NCI-H82 treated with DMSO at 0.1 percent for 48 hours (cell line): ENCODE results near the gene ZDHHC19.
"Not testable (repeated sequence)": the region's sequence is repeated elsewhere in the genome, so short reads cannot be mapped to it uniquely, and the experiment has no call there.

Experiments
- DNase-seq: peaks from one replicate; lab custom pipeline; 2025; ENCODE audit not compliant: unreplicated experiment; lab: John Stamatoyannopoulos, UW

Gene ZDHHC19

DNA sequence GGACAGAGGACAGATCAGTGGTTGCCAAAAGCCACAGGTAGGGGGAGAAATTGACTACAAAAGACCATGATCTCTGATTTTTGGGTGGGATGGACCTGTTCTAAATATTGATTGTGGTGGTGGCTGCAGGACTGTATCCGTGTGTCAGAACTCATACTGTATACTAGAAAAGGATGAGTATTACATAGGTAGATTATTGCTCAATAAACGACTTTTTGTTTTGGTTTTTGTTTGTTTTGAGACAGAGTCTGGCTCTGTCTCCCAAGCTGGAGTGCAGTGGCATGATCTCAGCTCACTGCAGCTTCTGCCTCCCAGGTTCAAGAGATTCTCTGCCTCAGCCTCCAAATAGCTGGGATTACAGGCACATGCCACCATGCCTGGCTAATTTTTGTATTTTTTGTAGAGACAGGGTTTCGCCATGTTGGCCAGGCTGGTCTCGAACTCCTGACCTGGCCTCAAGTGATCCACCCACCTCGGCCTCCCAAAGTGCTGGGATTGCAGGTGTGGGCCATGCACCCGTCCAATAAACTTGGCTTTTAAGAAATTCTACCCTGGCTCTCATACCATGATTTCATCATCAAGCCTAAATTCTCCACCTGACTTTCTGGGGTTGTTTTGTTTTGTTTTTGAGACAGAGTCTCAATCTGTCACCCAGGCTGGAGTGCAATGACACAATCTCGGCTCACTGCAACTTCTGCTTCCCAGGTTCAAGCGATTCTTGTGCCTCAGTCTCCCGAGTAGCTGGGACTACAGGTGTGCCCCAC lies 5.6 kb downstream of the ZDHHC19 start:
- not testable (repeated sequence) for DNase-seq

DNA sequence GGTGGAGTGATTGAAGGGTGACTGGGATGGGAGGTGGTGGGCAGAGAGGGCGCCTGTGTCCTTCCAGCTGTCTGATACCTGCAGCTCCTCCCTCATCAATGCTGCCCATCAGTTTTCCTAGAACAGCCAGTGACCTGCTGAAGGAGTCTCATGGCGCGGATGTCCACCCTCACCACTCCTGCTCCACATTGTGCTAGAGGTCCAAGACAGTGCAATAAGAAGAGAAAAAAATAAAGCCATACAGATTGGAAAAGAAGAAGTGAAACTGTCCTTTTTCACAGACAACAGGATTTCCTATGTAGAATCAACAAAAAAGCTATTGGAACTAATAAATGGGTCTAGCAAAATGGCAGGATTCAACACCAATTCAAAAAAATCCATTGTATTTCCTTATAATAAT lies 7.4 kb downstream of the ZDHHC19 start:
- DNase-seq = no peak

DNA sequence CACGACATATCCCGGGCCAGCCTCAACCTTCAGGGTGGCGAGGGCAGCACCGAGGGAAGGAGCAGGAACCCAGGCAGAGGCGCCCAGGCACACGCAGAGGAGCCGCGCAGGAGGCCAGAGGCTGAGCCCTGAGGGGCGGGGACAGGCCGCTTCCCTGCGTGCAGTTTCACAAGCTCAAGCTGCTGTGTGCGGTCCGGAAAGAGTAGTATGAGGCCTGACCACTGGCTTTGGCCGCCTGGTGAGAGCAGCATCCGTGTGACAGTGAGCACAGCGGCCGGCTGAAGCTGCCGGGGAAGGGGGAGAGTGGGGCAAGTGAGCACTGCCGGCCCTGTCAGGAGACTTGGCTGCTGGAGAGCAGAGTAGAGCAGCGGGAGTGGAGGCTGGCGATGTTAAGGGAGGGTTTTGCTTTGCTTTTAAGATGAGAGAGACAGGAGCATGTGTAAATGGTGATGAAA lies 8.7 kb downstream of the ZDHHC19 start:
- no peak for DNase-seq

DNA sequence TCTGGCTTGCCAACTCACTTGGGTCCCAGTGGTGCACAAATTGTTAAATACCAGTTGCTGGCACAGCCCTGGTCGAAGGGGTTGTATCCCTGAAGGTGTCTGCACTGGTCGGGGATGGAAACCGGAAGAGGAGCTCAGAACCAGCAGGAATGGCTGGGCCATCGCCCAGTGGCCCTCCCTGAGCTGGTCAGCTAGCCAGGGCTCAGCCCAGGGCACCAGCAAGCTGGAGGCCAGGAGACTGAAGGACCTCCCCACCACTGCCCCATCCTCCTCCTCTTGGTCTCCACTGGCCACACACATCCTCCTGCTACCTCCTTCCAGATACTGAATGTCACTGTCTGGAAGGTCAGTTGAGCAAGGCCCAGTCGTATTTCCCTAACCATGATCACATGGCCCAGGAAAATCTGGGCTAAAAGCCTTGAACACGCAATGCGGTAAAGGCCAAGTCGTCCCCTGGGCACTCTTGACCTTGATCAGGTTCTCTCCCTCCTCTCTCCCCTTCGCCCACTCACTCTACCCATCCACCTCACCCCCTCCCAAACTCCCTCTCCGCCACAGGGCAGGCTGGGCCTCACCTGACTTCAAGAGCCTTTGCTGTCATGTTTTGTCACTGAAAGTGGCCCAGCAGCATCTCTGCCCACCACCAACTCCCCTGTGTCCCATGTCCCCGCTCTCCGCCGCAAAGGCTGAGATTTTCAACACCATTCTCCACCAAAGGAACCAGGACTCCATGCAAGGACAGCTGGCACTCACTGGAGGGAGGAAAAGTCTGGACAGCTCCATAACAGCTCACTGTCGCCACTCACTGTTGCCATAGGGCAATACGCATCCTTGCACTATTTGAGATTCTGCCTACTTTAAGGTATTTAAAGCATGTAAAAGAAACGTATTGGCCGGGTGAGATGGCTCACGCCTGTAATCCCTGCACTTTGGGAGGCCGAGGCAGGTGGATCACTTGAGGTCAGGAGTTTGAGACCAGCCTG lies 12.1 kb downstream of the ZDHHC19 start:
- DNase-seq = no peak

DNA sequence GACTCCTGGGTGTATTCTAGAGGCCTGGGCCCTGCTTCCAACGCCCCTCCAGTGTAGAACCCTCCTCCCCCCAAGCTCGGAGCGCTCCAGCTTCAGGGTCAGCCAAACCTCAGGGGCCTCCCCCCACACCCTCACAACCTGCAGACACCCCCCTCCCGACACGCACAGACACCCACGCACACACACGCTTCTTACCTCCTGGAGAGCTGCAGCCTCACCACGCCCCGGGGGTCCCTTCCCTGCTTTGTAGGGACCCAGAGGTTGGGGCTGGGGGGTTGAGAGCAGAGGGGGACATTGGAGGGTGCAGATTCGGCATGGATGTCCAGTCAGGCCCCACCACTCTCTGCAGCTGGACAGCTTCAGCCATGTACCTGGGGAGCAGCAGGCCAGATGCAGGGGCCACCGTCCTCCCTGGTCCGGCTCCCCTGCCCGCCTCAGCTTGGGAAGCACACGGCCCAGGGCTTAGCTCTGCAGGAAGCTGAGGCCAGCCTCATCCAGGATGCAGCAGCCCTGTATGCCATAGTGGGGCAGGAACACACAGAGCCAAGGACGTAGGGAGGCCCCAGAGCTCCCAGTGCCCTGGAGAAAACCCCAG lies 13.0 kb downstream of the ZDHHC19 start:
- DNase-seq = no peak

DNA sequence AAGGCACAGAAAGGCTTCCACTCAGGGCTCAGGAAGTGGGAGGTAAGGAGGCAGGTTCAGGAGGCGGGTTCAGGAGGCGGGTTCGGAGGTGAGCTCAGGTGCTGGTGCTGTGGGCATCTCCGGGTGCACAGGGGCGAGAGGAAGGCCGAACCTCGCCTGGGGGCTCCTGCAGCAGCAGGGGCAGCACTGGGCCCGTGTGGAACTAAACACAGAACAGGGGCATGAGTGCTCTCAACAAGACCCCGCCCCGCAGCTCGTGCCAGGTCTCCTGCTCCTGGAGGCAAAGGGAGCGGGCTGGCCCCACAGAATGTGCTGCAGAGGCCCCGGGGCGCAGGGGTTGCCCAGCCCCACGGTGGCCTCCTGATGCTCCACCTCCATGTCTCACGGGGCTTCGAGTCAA lies 13.7 kb downstream of the ZDHHC19 start:
- no peak for DNase-seq

DNA sequence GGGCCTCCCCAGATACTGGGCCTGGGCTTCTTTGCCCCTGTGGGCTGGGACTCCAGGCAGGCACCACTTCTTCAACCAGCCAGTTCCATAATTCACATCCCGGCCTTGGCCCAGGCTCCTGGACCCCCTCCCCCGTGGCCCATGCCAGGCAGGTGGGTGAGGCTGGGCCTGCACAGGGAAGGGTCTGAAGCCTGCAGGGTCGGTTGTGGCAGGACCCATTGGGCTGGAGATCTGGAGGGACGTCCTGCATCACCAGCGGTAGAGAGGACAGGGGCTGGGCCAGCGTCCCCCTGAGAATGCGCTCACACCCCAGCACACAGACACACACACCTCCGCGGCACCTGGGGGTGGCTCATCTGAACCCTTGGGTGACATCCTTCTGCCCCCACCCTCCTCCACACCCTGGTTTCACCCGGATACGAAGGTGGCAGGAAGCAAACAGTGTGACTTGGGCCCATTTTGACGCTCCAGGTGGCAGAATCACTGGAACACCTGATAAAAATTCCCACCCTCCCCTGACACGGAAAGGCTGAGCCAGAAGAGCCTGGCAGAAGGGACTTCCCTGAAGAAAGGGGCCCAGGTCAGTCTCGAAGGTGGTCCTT lies 15.4 kb downstream of the ZDHHC19 start:
- DNase-seq = no peak

DNA sequence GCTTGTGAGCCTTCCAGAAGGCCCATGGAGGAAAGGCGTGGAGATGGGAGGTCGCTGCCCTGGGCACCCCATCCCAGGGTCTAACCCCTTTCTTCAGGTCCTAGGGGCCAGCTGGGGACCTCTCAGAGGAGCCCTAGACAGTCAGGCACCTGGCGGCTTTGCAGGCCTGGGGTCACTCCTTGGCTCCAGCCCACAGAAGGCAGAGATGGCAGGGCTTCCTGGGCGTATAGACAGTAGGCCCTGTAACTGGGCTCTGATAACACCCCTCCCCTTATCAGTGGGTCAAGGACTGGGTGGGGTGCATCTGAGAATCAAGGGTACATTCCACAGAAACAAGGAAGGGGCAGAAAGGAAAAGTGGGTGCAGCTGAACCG lies 16.7 kb downstream of the ZDHHC19 start:
- DNase-seq = no peak

DNA sequence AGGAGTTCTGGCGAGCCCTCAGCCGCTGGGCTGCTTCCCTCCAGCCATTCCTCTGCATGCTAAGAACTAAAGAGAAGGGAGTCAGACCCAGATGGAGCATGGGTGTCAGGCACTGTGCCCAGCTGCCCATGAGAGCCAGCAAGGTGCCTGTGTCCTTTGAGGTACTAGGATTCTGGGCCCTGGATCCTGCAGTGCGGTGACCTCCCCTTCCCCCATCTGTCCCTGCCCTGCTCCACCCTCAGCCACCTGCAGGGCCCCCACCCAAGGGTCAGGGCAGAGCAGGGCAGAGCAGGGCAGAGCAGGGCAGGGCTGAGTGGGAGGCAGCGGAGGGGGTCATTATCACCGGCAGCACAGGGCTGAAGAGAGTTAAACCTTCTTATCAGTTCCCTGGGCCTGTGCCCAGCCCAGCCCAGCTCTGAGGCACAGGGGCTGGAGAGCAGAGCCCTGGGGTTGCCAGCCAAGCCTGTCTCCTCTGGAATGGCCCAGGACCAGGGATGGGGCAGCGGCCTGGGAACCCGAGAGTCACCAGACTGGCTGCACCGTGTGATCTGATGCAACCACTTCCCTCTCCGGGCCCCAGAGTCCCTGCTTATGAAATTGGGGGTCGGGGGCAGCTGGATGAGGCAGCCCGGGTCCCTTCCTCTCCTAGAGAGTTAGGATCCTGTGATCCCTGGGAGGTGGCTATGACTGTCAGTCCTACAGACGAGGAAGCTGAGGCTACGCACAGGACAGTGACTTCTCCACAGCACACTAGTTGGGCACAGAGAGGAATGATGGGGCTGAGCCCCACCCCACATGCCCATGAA lies 17.3 kb downstream of the ZDHHC19 start:
- no peak for DNase-seq

DNA sequence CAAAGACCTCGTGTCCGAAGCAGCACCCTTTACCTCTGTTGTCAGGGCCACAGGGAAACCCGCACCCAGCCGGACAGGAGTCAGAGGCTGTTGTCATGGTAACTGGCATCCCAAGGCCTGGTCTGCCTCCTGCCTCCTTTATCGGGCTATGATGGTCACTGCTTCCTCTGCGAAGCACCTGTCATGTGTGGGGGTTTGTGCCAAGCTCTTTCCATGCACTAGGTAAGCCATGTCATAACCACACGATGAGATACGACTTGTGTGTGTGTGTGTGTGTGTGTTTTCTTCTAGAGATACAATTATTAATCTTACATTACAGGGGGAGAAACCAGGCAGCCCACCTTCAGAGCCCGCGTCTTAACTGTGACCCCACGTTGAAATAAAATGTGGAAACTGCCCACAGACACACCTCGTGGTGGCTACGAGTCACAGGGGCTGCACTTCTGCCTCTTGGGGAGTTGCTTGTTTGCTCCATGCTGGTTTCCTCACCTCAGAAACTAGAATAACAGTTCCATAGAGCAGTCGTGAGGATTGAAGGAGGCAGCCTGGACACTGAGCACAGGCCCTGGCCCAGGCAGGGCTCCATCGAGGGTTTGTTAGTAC lies 18.0 kb downstream of the ZDHHC19 start:
- no peak for DNase-seq

DNA sequence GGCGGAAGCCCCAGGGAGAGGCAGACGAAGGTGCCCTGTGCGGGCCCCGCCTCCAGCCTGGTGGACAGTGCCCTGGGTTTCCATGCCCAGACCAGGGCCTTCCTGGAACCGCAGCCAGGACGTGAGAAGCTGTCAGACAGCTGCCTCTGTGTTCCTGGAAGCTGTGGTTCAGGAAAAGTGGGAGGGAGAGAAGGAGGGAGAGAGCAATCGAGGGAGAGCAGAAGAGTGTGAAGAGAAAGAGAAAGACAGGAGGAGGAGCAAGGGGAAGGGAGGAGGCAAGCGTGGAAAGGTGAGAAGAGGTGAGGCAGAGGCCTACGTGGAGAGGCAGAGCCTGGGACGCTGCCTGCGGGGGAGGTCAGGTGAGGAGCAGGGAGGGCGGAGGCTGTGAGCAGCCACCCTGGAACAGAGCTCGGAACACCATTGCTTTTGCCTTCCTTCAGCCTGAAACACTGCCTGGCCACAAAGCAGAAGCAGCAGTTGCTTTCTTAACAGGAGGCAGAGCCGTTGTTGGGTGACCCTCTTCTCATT lies 18.6 kb downstream of the ZDHHC19 start:
- DNase-seq = no peak

DNA sequence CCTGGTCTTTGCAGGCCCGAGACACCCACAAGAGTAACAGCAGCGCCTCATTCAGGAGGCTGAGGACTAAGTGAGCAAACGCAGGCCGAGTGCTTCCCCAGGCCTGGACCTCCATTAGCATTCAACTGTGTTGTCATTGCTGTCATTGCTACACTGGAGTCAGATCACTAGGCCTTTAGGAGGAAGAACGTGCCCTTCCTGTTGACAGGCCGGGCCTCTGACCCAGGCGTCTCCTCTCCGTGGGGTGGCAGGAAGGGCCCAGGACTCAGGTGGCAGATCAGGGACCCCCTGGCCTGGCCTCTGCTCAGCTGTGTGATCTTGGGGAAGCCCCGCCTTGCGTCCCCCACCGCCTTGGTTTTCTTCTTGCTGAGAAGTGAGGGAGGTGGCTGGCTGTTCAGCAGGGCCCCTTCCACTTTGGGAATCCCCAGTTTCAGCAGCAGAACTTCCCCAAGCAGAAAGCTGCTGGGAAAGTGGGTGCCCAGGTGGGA lies 19.1 kb downstream of the ZDHHC19 start:
- no peak for DNase-seq

DNA sequence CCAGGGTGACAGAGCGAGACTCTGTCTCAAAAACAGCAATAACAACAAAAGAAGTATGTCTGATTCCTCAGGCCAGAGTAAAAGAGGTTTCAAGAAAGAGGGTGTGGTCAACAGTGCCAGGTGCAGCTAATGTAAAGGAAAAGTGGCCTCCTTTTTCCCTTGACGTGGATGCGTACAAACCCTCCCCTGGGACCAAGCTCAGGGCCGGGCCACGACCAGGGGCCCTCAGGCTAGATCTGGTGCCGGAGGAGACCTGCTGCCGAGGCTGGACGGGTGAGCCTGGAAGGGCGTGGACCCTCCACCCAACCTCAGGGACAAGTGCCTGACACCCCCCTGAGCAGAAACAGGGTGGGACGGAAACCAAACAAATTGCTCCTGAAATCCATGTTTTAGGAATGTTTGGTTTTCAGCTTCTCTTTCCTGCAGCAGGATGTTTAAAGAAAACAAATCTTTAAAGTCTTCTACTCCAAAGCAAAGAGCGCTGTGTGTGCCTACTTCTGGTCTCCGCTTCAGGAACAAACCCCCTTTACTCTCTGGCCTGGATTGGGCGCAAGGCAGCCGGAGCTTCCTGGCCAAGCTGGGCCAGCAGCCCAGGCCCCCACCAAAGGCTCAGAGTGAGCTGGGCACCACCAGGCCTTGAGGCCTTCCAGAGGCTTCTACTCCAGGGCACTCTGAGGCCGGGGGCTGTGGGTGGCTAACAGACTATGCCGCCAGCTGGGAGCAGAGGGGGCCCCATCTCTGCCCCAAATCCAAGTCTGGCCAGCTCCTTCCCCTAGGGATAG lies 21.4 kb downstream of the ZDHHC19 start:
- DNase-seq = no peak

DNA sequence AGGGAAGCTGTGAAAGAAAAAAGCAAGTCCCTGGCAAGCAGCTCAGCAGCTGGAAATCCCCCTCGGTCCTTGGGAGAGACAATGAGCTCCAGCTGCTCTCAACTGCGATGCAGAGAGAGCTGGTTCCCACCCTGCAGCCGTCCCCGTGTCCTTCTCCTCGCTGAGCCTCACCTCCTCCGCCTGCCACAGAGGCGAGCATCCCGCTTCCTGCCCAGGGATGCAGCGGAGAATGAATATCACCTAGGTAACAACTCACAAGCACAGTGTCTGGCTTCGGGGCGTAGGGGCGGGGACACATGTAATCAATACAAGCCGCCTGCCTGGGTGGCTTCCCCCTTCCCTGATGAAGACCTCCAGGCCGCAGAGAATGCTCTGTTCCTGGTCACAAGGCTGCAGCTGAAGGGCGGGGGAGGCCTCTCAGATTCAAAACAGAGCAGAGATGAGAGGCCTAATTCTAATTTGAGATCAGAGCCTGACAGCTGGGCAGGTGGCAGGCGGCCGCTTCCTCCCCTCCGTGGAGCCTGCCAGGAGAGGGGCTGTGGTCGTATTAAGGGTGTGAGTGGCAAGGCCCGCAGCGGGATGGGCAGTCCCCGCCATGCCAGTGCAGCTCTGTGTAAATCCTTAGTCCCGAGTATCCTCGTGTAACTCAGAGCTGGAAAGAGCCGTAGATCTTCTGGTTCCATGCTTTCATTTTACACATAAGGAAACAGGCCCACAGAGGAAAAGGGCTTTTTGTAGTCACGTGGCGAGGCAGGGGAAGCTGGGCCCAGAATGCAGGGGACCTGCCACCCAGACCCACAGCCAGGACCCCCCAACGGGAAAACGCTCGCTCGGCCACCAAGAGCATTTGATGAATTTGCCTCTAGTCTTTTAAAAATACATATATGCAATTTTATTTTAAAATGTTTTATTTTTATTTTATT lies 24.3 kb downstream of the ZDHHC19 start:
- DNase-seq = no peak

DNA sequence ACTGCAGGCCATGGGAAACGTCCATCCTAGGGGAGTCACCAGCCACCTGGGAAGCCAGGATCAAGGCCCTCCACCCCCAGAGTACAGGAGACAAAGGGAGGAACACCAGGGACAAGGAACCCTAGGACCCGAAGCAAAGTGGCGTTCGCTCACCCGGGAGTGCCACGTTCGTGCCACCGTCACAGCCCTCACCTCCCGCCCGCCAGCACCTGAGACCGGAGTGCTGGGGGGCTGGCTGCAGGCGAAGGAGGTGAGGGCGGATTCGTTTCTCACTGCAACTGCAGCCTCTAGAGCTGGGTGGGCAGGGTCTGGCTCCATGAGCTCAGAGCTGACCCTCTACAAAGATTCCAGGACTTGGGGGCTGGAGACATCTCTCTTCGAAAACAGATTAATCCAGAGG lies 26.3 kb downstream of the ZDHHC19 start:
- no peak for DNase-seq

DNA sequence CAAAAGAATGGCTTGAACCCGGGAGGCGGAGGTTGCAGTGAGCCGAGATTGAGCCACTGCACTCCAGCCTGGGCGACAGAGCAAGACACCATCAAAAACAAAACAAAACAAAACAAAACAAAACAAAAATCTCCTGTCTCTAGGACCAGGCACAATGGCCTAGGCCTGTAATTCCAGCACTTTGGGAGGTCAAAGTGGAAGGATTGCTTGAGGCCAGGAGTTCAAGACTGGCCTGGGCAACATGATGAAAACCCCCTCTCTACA lies 27.1 kb downstream of the ZDHHC19 start:
- not testable (repeated sequence) for DNase-seq

DNA sequence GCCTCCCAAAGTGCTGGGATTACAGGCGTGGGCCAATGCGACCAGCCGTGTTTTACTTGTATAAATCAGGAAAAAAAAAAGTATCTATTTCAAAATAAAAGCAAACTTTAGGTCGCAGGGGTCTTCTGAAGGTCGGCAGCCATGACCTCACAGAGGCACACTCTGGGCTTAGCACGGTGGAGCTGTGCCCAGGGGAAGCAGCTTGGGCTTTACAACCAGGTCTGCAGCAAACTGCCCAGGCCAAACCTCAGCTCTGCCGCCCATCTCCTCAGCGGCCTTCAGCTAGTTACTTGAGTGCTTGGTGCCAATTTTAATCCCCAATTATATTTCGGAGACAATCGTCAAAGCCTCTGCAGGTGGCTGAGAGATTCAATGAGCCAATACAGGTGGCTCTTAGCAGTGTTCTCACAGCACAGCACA lies 30.1 kb downstream of the ZDHHC19 start:
- DNase-seq = no peak

DNA sequence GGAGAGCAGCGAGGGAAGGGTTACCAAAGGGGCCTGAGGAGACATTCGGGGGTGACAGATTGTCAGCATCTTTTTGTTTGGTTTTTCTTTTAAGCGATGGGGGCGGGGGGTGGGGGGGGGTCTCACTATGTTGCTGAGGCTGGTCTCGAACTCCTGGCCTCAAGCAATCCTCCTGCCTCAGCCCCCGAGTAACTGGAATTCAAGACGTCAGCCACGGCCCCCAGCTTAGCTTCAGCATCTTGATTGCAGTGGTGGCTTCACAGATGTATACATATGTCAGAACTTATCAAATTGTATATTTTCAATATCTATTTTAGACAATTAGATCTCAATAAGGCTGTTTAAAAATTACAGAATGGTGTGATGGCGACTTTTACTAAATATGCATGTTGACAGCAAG lies 30.9 kb downstream of the ZDHHC19 start:
- no peak for DNase-seq
